Activated gamma-delta T cell (primary cell): ENCODE data around the gene FBLN1.
"Not testable (repeated sequence)": the region's sequence is repeated elsewhere in the genome, so short reads cannot be mapped to it uniquely, and the experiment has no call there.

Experiments
- DNase-seq: peaks from one replicate; lab custom pipeline; 2025; lab: John Stamatoyannopoulos, UW

FBLN1 gene

GRCh38 chr22:45477366-45478107, 25.1 kb upstream of the FBLN1 start:
- no peak for DNase-seq

GRCh38 chr22:45478108-45478771, 24.4 kb upstream of the FBLN1 start:
- DNase-seq = no peak

- no peak for DNase-seq
Observed at GRCh38 chr22:45480717-45481116, 22.0 kb upstream of the FBLN1 start.

- DNase-seq = no peak
Observed at GRCh38 chr22:45481661-45482060, 21.0 kb upstream of the FBLN1 start.

GRCh38 chr22:45482169-45482568, 20.5 kb upstream of the FBLN1 start:
- no peak for DNase-seq

- no peak for DNase-seq
Observed at GRCh38 chr22:45483319-45483718, 19.4 kb upstream of the FBLN1 start.

GRCh38 chr22:45483918-45484499, 18.7 kb upstream of the FBLN1 start:
- no peak for DNase-seq

GRCh38 chr22:45484742-45485141, 17.9 kb upstream of the FBLN1 start:
- no peak for DNase-seq

GRCh38 chr22:45485261-45485660, 17.4 kb upstream of the FBLN1 start:
- DNase-seq = no peak

- DNase-seq = no peak
Observed at GRCh38 chr22:45488764-45489370, 13.8 kb upstream of the FBLN1 start.

- no peak for DNase-seq
Observed at GRCh38 chr22:45490836-45491235, 11.8 kb upstream of the FBLN1 start.

- DNase-seq = no peak
Observed at GRCh38 chr22:45491841-45492240, 10.8 kb upstream of the FBLN1 start.

GRCh38 chr22:45493286-45493771, 9.4 kb upstream of the FBLN1 start:
- DNase-seq = no peak

GRCh38 chr22:45494306-45494705, 8.4 kb upstream of the FBLN1 start:
- DNase-seq = not testable (repeated sequence)

- not testable (repeated sequence) for DNase-seq
Observed at GRCh38 chr22:45495616-45496015, 7.1 kb upstream of the FBLN1 start.

- DNase-seq = no peak
Observed at GRCh38 chr22:45496451-45496941, 6.2 kb upstream of the FBLN1 start.

GRCh38 chr22:45497351-45498145, 5.1 kb upstream of the FBLN1 start:
- no peak for DNase-seq

- DNase-seq = no peak
Observed at GRCh38 chr22:45499746-45500145, 2.9 kb upstream of the FBLN1 start.

- no peak for DNase-seq
Observed at GRCh38 chr22:45503050-45503815, 550 bp downstream of the FBLN1 start.

- DNase-seq = no peak
Observed at GRCh38 chr22:45503816-45504372, 1.2 kb downstream of the FBLN1 start.
